A673 (cell line): ENCODE measurements around the gene DNM2.

ENCODE experiments used
- EZH2 ChIP-seq: fragments of 200-600 bp; sonication (generic); IDR thresholded peaks from 2 replicates; pipeline ENCODE4 v1.6.1; 2017; ENCODE audit warnings: borderline replicate concordance, low read depth, mild to moderate bottlenecking, mixed read lengths, antibody characterized with exemption, low read length; ENCODE audit not compliant: poor library complexity, severe bottlenecking
- TF ChIP-seq, protein P1 (sequence below): fragments of 300-800, 200-600 bp; sonication (generic); conservative IDR thresholded peaks from 2 replicates; pipeline ENCODE4 v1.5.1; 2017; ENCODE audit warnings: low read depth, mild to moderate bottlenecking, antibody characterized with exemption, low read length, moderate library complexity, mixed read lengths

DNA sequence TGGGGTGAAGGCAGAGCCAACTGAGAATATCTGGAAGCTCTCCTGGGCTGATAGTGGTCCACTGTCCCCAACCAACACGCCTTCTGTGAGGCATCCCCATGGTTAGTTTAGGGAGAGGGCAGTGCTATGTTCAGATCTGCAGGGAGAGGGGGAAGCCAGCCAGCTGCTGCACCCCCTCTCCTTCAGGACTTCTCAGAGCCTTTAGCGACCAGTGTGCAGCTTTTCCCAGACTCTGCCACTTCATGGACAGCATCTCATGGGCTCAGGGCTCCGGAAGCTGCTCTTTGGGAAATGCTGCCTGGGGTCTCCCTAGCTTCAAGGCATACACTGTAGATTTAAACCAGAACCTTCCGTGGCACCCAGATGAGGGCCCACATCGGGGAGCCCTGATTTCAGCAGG, 84.6 kb downstream of the DNM2 start:
- TF ChIP-seq, protein P1, sequence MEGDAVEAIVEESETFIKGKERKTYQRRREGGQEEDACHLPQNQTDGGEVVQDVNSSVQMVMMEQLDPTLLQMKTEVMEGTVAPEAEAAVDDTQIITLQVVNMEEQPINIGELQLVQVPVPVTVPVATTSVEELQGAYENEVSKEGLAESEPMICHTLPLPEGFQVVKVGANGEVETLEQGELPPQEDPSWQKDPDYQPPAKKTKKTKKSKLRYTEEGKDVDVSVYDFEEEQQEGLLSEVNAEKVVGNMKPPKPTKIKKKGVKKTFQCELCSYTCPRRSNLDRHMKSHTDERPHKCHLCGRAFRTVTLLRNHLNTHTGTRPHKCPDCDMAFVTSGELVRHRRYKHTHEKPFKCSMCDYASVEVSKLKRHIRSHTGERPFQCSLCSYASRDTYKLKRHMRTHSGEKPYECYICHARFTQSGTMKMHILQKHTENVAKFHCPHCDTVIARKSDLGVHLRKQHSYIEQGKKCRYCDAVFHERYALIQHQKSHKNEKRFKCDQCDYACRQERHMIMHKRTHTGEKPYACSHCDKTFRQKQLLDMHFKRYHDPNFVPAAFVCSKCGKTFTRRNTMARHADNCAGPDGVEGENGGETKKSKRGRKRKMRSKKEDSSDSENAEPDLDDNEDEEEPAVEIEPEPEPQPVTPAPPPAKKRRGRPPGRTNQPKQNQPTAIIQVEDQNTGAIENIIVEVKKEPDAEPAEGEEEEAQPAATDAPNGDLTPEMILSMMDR, result no peak
- TF ChIP-seq EZH2, result no peak
